GM19452 (cell line): ENCODE results near the gene PHF21B.

Experiments used
- ATAC-seq: cut with Tn5 transposase; IDR thresholded peaks from one replicate; pipeline ENCODE4 v1.9.1; 2021; ENCODE audit not compliant: unreplicated experiment

PHF21B gene

DNA sequence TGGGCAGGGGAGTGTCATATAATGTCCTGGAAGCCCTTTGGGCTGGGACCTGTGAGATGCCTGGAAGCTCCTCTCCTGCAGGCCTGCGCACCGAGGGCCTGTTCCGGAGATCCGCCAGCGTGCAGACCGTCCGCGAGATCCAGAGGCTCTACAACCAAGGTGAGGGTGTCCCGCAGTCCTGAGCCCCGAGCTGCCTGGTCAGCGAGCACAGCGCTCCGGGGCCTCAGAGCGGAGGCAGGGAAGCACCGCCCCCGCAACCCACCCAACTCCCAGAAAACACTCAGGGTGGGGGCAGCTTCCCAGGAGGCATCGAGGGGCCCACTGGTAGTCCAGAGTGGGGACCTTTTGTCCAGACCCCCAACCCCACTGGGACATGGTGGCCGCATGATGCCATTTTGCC is 161.9 kb downstream of the PHF21B start:
- ATAC-seq, result no peak

- ATAC-seq, result no peak
Observed at GRCh38 chr22:44847380-44847779, 162.4 kb downstream of the PHF21B start.

DNA sequence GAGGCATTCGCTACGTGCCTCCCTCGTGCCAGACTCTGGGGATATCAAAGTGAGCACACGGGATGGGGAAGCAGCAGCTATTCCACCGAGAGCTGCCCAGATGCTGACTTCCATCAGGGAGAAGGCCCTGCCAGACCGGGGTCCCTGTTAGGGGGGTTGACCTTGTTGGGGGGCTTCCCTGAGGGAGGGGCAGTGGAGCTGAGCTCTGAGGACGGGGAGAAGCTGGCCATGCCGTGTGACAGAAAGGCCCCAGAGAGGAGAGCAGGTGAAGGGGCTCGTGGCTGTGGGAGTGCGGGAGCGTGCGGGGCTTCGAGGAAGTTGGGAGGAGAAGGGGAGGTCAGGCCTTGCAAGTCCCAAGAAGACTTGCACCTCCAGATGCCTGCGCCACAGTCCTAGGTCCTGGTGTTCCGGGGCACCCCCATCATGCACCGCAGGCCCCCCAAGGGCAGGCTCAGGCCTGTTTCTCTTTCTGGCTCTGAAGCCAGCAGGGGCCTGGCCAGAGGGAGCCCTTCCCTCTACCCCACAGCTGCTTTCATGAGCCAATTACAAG is 163.0 kb downstream of the PHF21B start:
- ATAC-seq, result no peak

DNA sequence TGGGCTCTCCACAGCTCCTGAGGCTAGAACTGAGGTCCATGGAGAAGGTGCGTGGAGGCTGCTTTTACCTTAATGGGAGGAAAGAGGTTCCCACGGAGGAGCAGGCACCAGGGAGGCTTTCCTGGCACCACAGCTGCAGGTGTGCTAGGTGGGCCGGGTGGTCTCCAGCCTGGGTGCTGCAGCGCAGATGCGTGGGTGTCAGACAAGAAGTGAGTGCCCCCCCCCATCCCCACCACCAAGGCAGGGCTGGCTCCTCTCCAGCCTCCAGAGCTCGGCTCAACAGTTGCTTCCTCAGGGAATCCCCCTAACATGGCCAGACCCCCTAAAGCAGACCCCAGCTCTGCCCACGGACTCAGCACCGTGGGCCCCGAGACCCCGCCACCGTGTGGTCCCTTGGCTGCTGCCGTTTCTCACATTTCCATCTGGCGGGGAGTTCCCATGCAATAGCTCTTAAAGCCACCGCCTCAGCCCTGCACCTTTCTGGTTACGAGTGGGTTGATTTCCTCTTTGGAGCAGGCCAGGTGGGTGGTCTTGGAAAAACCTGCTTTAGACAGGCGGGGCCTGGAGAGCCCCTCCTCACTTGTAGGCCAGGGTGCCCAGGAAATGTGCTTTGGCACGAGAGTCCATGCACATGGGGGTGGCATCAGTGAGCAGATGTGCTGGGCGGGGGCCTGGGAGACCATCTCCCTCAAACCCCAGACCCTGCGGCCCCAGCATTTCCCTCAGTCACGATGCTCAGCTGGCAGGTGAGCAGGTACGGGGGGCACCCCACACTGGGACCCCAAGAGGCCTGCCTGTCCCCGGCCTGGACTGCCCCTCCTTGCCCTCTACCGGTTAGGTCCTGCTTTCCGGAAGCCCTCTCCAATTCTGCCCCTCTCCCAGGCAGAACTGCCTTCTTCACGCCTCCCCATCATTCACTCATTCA is 163.7 kb downstream of the PHF21B start:
- no peak for ATAC-seq

- no peak for ATAC-seq
Observed at GRCh38 chr22:44845191-44845590, 164.6 kb downstream of the PHF21B start.

DNA sequence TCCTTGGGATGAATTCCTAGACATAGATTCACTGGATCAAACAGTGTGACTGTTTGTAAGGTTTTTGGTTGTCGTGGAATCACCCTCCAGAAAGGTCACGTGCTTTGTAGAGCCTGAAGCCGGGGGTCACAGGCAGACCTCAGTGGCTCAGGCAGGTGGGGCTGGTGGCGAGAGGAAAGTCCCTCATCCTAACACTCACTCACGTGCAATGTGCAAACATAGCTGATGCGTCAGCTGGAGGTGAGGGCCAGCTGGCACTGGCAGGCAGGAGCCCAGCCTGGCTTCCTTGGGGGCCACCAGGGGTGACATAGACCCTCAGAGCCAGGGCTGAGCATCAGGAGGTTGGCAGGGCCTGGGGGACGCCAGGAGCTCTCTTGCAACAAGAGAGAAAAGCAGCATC is 167.4 kb downstream of the PHF21B start:
- ATAC-seq, result no peak

DNA sequence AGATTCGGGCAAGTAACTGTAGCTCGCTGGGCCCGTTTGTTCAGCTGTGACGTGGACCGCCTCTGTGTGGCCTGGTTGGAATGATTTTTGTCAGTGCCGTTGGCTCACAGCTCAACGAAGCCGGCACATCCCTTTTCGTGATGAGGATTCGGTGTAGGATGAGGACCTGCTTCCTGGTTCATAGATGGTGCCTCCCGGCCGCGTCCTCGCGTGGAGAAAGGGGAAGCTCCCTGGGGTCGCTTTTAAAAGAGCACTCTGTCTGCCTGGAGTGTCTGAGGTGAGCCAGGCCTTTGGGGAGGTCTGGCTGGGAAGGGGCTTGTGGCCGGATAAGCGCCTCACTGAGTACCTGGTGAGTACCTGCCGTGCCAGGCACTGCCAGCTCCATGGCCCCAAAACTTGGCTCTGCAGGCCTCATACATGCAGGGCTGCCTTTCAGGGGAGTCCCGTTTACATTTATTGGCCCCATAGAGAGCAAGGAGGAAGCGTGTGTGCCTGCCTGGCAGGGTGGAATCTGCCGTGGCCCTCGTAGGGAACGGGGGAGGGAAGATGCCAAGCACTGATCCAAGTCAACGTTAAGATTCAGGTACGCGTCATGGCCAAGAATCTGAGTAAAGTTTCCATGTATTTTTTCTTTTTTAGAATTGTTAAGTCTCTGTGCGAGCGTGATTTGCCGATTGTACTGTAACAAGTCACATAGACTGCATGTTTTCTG is 169.0 kb downstream of the PHF21B start:
- ATAC-seq, result no peak

DNA sequence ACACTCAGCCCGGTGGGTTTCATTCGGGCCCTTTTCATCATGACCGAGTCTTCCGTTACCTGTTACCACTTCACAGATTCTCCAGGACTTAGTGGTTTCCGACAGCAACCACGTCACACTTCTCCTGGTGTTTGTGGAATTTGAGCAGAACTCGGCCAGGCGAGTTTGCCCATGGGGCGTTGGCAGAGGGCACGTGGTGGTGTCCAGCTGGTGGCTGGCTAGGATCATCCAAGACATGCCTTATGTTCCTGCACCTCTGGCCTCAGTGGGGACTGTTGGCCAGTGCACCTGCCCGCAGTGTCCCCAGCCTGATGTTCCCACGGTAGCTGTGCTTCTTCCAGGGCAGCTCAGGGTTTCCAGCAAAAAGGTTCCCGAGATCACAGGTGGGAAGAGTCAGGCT is 170.1 kb downstream of the PHF21B start:
- ATAC-seq, result no peak

DNA sequence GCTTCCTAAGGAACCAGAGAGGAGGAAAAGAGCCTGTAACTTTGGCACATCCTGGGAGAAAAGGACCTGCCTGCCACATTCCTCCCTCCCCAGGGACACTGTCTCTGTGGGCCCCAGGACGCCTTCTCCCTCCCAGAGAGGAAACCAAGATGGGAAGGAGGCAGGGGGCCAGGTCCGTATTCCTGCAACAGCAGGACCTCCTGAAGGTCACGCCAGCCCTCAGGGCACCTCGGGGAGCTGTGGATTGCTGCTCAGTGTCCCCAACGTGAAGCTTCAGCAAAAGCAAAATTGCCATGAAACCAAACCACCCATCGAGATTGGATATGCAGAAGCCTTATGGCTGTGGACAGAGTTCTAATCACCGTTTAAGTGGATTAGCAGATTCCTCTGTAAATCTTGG is 170.7 kb downstream of the PHF21B start:
- ATAC-seq, result no peak

DNA sequence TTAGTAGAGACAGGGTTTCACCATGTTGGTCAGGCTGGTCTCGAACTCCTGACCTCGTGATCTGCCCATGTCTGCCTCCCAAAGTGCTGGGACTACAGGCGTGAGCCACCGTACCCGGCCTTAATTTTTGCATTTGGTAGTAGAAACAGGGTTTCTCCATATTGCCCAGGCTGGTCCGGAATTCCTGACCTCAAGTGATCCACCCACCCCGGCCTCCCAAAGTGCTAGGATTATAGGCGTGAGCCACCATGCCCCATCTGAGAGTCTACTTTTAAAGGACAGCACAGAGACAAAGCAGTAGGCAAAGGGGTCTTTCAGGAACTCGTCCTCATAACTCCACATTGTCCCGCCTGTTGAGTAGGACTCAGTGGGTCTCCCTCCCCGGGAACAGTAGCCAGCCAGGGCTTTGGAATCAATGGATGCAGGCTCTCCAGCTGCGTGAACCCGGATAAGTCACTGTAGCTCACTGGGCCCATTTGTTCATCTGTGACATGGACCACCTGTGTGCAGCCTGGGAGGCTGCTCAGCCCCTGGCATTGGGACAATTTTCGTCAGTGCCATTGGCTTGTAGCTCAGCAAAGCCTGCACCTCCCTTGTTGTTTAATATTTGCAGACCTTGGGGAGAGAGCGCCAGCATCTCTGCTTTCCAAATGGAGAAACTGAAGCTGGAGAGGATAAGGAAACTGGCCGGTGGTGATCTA is 171.3 kb downstream of the PHF21B start:
- ATAC-seq, result no peak

GRCh38 chr22:44837481-44837880 is 172.3 kb downstream of the PHF21B start:
- ATAC-seq, result no peak

- ATAC-seq, result no peak
Observed at GRCh38 chr22:44834065-44834464, 175.7 kb downstream of the PHF21B start.

- no peak for ATAC-seq
Observed at GRCh38 chr22:44831885-44832284, 177.9 kb downstream of the PHF21B start.
